GM19372 (cell line): Measurements from ENCODE around the gene KIRREL3.

ENCODE experiments used
- ATAC-seq: cut with Tn5 transposase; IDR thresholded peaks from one replicate; pipeline ENCODE4 v1.9.1; 2021; ENCODE audit warnings: mild to moderate bottlenecking, low read depth, moderate library complexity; ENCODE audit not compliant: unreplicated experiment

Gene KIRREL3

GRCh38 chr11:126501641-126502040, 498.9 kb downstream of the KIRREL3 start:
- no peak for ATAC-seq

- no peak for ATAC-seq
These were observed 499.6 kb downstream of the KIRREL3 start for GRCh38 chr11:126500981-126501380.

- no peak for ATAC-seq
These were observed 501.3 kb downstream of the KIRREL3 start for GRCh38 chr11:126499131-126499752.

GRCh38 chr11:126498281-126498680, 502.3 kb downstream of the KIRREL3 start:
- no peak for ATAC-seq

- ATAC-seq: no peak
These were observed 502.9 kb downstream of the KIRREL3 start for GRCh38 chr11:126497581-126498122.

- no peak for ATAC-seq
These were observed 503.8 kb downstream of the KIRREL3 start for GRCh38 chr11:126496576-126497337.

GRCh38 chr11:126495281-126496220, 505.0 kb downstream of the KIRREL3 start:
- no peak for ATAC-seq

GRCh38 chr11:126494831-126495230, 505.7 kb downstream of the KIRREL3 start:
- ATAC-seq: no peak

- no peak for ATAC-seq
These were observed 508.1 kb downstream of the KIRREL3 start for GRCh38 chr11:126492331-126493082.

- no peak for ATAC-seq
These were observed 509.5 kb downstream of the KIRREL3 start for GRCh38 chr11:126491092-126491491.

GRCh38 chr11:126489836-126490660, 510.5 kb downstream of the KIRREL3 start:
- no peak for ATAC-seq

- ATAC-seq: no peak
These were observed 511.8 kb downstream of the KIRREL3 start for GRCh38 chr11:126488591-126489370.

- ATAC-seq: no peak
These were observed 512.9 kb downstream of the KIRREL3 start for GRCh38 chr11:126487711-126488110.

- ATAC-seq: no peak
These were observed 514.5 kb downstream of the KIRREL3 start for GRCh38 chr11:126485986-126486635.

GRCh38 chr11:126485021-126485792, 515.4 kb downstream of the KIRREL3 start:
- ATAC-seq: peak; percentile 44

GRCh38 chr11:126484266-126484665, 516.3 kb downstream of the KIRREL3 start:
- ATAC-seq: no peak

- ATAC-seq: no peak
These were observed 516.9 kb downstream of the KIRREL3 start for GRCh38 chr11:126483621-126484195.
